GM12864 (cell line): ENCODE measurements around the gene C6.

Experiments used
- DNase-seq: peaks from one replicate; pipeline ENCODE4 v3.0.0-alpha.2; 2011; ENCODE audit warnings: low read depth
- H3K4me3 ChIP-seq: 2 replicates; pipeline ENCODE4 v1.5.1; 2011; ENCODE audit warnings: mild to moderate bottlenecking, low read depth, low read length, control low read depth
- CTCF ChIP-seq: IDR thresholded peaks from 2 replicates; pipeline ENCODE4 v1.5.1; 2011; ENCODE audit warnings: low read depth, mild to moderate bottlenecking, moderate library complexity, low read length, control low read depth, inconsistent platforms; ENCODE audit errors: missing control alignments

Gene C6

GRCh38 chr5:41213340-41213739, at the start of gene C6:
Gene C6, minus strand, starts transcription at chr5:41213532. Its CDS starts 10,302 bp downstream, at chr5:41203230.
- H3K4me3 ChIP-seq = no peak within 1 kb of the TSS
- no peak for DNase-seq
- TF ChIP-seq CTCF = no peak

- no peak overlapping the region for H3K4me3 ChIP-seq
- no peak for DNase-seq
- TF ChIP-seq CTCF = no peak
Measured at GRCh38 chr5:41256400-41256799, 43.1 kb upstream of the C6 start.

GRCh38 chr5:41253109-41253508, 39.8 kb upstream of the C6 start:
- no peak for DNase-seq
- TF ChIP-seq CTCF = no peak

GRCh38 chr5:41252036-41252435, 38.7 kb upstream of the C6 start:
- no peak overlapping the region for H3K4me3 ChIP-seq
- DNase-seq = no peak
- no peak for TF ChIP-seq CTCF

More at GRCh38 chr5:41253109-41253508, 39.8 kb upstream of the C6 start:
- no peak overlapping the region for H3K4me3 ChIP-seq

GRCh38 chr5:41250351-41250987, 37.1 kb upstream of the C6 start:
- TF ChIP-seq CTCF = no peak
- H3K4me3 ChIP-seq = no peak overlapping the region
- no peak for DNase-seq

- H3K4me3 ChIP-seq = no peak overlapping the region
- DNase-seq = no peak
- no peak for TF ChIP-seq CTCF
Measured at GRCh38 chr5:41247135-41247534, 33.8 kb upstream of the C6 start.

- no peak for DNase-seq
- H3K4me3 ChIP-seq = no peak overlapping the region
- no peak for TF ChIP-seq CTCF
Measured at GRCh38 chr5:41246376-41246775, 33.0 kb upstream of the C6 start.
